Measurements from ENCODE around the gene UVRAG.

Gene UVRAG

GRCh38 chr11:75802021-75802912 lies 12.7 kb upstream of the UVRAG start:
- no peak for DNase-seq (ENCODE audit: low spot score)
- in situ Hi-C loops (cut with MboI; ENCODE audit: low pct_unique_long_range_greater_than_20kb, low sequenced_read_pairs, unreplicated experiment) = loop anchor here (10.0 kb wide), 1 partner anchor 63 kb away; no protein-coding TSS in a partner anchor
- no peak for TF ChIP-seq CTCF (IDR thresholded peaks at IDR 0.05; ENCODE audit: extremely low read depth, insufficient read depth, missing control alignments)

- TF ChIP-seq CTCF (IDR thresholded peaks at IDR 0.05; ENCODE audit: extremely low read depth, insufficient read depth, missing control alignments) = peak; percentile 94
- in situ Hi-C loops (cut with MboI; ENCODE audit: low pct_unique_long_range_greater_than_20kb, low sequenced_read_pairs, unreplicated experiment) = loop anchor here (10.0 kb wide), 1 partner anchor 62 kb away; no protein-coding TSS in a partner anchor
- peak; percentile 79 for DNase-seq (ENCODE audit: low spot score)
Measured at GRCh38 chr11:75802913-75803820, 11.8 kb upstream of the UVRAG start.

GRCh38 chr11:75809111-75809510 lies 5.9 kb upstream of the UVRAG start:
- no peak for DNase-seq (ENCODE audit: low spot score)
- TF ChIP-seq CTCF (IDR thresholded peaks at IDR 0.05; ENCODE audit: extremely low read depth, insufficient read depth, missing control alignments) = no peak
- in situ Hi-C loops (cut with MboI; ENCODE audit: low pct_unique_long_range_greater_than_20kb, low sequenced_read_pairs, unreplicated experiment) = loop anchor here (10.0 kb wide), 1 partner anchor 56 kb away; no protein-coding TSS in a partner anchor

- in situ Hi-C loops (cut with MboI; ENCODE audit: low pct_unique_long_range_greater_than_20kb, low sequenced_read_pairs, unreplicated experiment) = loop anchor here (10.0 kb wide), 1 partner anchor 55 kb away; no protein-coding TSS in a partner anchor
- TF ChIP-seq CTCF (IDR thresholded peaks at IDR 0.05; ENCODE audit: extremely low read depth, insufficient read depth, missing control alignments) = no peak
- DNase-seq (ENCODE audit: low spot score) = no peak
Measured at GRCh38 chr11:75809991-75810390, 5.0 kb upstream of the UVRAG start.

GRCh38 chr11:75810637-75811390 lies 4.2 kb upstream of the UVRAG start:
- DNase-seq (ENCODE audit: low spot score) = peak; percentile 62
- no peak for TF ChIP-seq CTCF (IDR thresholded peaks at IDR 0.05; ENCODE audit: extremely low read depth, insufficient read depth, missing control alignments)
- in situ Hi-C loops (cut with MboI; ENCODE audit: low pct_unique_long_range_greater_than_20kb, low sequenced_read_pairs, unreplicated experiment) = no loop called here

GRCh38 chr11:75811485-75811884 lies 3.5 kb upstream of the UVRAG start:
- TF ChIP-seq CTCF (IDR thresholded peaks at IDR 0.05; ENCODE audit: extremely low read depth, insufficient read depth, missing control alignments) = no peak
- in situ Hi-C loops (cut with MboI; ENCODE audit: low pct_unique_long_range_greater_than_20kb, low sequenced_read_pairs, unreplicated experiment) = no loop called here
- DNase-seq (ENCODE audit: low spot score) = no peak
